Stimulated activated CD8-positive, alpha-beta memory T cell treated with anti-CD3 and anti-CD28 coated beads, Interleukin-4, amount 100 ng/mL, for 4 hours (primary cell): ENCODE results near the gene SLC25A14.

Source experiments
- DNase-seq, 2 donors: peaks; one replicate each; pipeline ENCODE4 v3.0.0-alpha.2; 2020; ENCODE audit warnings: low read depth in 2 of 2, low spot score in 1 of 2

Gene SLC25A14

GRCh38 chrX:130378024-130378669, 38.4 kb downstream of the SLC25A14 start:
- DNase-seq, result no peak

GRCh38 chrX:130385520-130385919, 45.8 kb downstream of the SLC25A14 start, which contains the start of gene GPR119:
Gene GPR119 (minus strand): TSS chrX:130385674. CDS start chrX:130385447, 227 bp downstream.
- DNase-seq, result no peak

- no peak for DNase-seq
Measured at GRCh38 chrX:130386408-130386808, 46.7 kb downstream of the SLC25A14 start.

DNA sequence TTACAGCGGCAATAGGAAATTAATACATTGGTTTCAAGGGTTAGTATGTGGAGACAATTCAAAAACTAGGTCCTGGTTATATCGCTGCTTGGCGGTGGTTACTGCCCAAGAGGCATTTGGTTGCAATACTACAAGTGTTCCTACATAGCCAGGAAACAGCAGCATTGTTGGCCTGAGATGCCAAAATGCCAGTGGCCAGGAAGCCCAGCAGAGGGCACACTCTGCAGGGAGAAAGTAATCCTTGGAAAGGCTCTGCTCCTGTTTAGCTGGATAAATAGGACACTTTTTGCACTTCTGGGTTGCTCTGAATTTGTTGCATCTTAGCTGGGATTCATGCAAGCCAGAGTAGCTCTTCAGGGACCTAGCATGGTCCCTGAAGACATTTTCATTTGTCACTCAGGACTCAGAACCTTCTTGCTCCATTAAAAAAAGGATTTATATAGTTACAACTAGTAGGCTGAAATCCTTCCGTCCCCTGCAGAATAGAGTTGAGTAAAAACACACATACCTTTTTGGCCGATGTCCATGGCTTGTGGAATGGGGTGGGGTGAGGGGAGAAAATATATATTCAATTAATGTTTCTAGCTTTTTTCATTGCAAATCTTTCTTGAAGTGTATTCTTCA, 53.8 kb downstream of the SLC25A14 start:
- no peak for DNase-seq

- no peak for DNase-seq
Measured at GRCh38 chrX:130395341-130395740, 55.6 kb downstream of the SLC25A14 start.

- peak in 1 of 2 donors; percentile 50 for DNase-seq
Measured at GRCh38 chrX:130401415-130402207, 61.9 kb downstream of the SLC25A14 start, which contains the start of gene RBMX2. Gene RBMX2 (plus strand): TSS chrX:130401987. CDS start chrX:130402033, 46 bp downstream.

- no peak for DNase-seq
Measured at GRCh38 chrX:130402208-130402684, 62.5 kb downstream of the SLC25A14 start.

- no peak for DNase-seq
Measured at GRCh38 chrX:130413415-130413814, 73.7 kb downstream of the SLC25A14 start.

GRCh38 chrX:130414800-130415199, 75.1 kb downstream of the SLC25A14 start:
- no peak for DNase-seq

- no peak for DNase-seq
Measured at GRCh38 chrX:130415201-130415600, 75.5 kb downstream of the SLC25A14 start.

DNA sequence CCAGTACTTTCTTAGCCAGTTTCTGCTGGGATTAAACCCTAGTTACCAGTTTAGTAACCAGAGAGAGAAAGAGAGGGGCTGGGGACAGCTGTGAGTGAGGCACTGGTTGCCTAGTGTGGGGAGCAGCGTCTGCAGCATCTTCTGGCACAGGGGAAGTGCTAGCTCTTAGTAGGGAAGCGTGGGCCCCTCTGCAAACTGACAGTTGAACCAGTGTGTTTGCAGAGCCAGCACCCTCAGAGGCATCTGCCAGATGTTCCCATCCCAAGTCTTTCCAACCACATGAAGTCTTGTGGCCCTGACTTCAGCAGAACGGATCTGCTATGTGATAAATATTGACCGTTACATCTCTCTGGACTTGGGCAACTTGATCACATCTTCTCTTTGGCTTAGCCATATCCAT, 77.1 kb downstream of the SLC25A14 start:
- no peak for DNase-seq

- DNase-seq, result no peak
Measured at GRCh38 chrX:130418066-130418465, 78.3 kb downstream of the SLC25A14 start.

DNA sequence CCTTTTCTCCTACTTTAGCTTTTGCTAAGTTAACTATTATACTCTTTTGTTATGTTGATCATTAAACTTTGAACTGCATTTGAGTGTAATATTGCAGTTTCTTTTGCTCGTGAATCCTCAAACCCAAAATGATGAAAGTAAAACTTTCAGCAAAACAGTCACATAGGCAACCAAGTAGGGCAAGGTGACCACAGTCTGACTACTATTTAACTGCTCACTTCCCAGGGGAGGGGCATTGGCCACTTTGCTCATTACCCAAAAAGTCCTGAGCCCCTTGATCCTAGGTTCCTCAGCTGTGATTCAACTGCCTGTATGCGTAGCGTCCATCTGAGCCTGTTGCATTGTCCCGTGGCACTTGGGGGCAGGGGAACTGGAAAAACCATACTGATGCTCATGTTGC, 79.0 kb downstream of the SLC25A14 start:
- DNase-seq, result no peak

GRCh38 chrX:130419263-130419662, 79.5 kb downstream of the SLC25A14 start:
- DNase-seq, result no peak
